GM19467 (cell line): ENCODE data around the gene MECP2.

Source experiments
- ATAC-seq: cut with Tn5 transposase; IDR thresholded peaks from one replicate; pipeline ENCODE4 v1.9.1; 2021; ENCODE audit warnings: mild to moderate bottlenecking, moderate library complexity; ENCODE audit not compliant: unreplicated experiment

Gene MECP2

GRCh38 chrX:154039577-154039976 lies 57.9 kb downstream of the MECP2 start:
- no peak for ATAC-seq

GRCh38 chrX:154038656-154039055 lies 58.9 kb downstream of the MECP2 start:
- no peak for ATAC-seq

GRCh38 chrX:154037754-154038153 lies 59.8 kb downstream of the MECP2 start:
- no peak for ATAC-seq

- no peak for ATAC-seq
These were observed 61.0 kb downstream of the MECP2 start for GRCh38 chrX:154036513-154036912.

- no peak for ATAC-seq
These were observed 63.7 kb downstream of the MECP2 start for GRCh38 chrX:154033848-154034247.

GRCh38 chrX:154032653-154033052 lies 64.9 kb downstream of the MECP2 start:
- ATAC-seq, result no peak

- no peak for ATAC-seq
These were observed 65.4 kb downstream of the MECP2 start for GRCh38 chrX:154032160-154032559.

GRCh38 chrX:154030715-154031305 lies 66.7 kb downstream of the MECP2 start:
- ATAC-seq, result no peak

GRCh38 chrX:154030266-154030665 lies 67.3 kb downstream of the MECP2 start:
- ATAC-seq, result no peak

GRCh38 chrX:154029439-154029838 lies 68.1 kb downstream of the MECP2 start:
- no peak for ATAC-seq

- no peak for ATAC-seq
These were observed 68.9 kb downstream of the MECP2 start for GRCh38 chrX:154028502-154029184.

- no peak for ATAC-seq
These were observed 69.5 kb downstream of the MECP2 start for GRCh38 chrX:154027986-154028385.

- ATAC-seq, result no peak
These were observed 70.5 kb downstream of the MECP2 start for GRCh38 chrX:154027022-154027402.

GRCh38 chrX:154026136-154027021 lies 71.1 kb downstream of the MECP2 start:
- ATAC-seq, result no peak

GRCh38 chrX:154025230-154025629 lies 72.3 kb downstream of the MECP2 start:
- no peak for ATAC-seq

- no peak for ATAC-seq
These were observed 73.2 kb downstream of the MECP2 start for GRCh38 chrX:154024271-154024670.

- ATAC-seq, result no peak
These were observed 74.1 kb downstream of the MECP2 start for GRCh38 chrX:154023276-154024000.

GRCh38 chrX:154022108-154022507 lies 75.4 kb downstream of the MECP2 start:
- no peak for ATAC-seq

GRCh38 chrX:154021131-154021611 lies 76.3 kb downstream of the MECP2 start:
- no peak for ATAC-seq

- ATAC-seq, result no peak
These were observed 76.9 kb downstream of the MECP2 start for GRCh38 chrX:154020536-154021115.
